ENCODE measurements around the gene FAF1. TPM values are rescaled to one million over a fixed set of nuclear protein-coding genes. Genes with fewer than 3 reads are reported as not detected.

The FAF1 gene
- total and polyA plus RNA-seq, 2 of the 8 experiments (the other 6 are each of a cell fraction or from before 2014, with no cell fraction given), result 10.8 to 65.9 TPM

DNA sequence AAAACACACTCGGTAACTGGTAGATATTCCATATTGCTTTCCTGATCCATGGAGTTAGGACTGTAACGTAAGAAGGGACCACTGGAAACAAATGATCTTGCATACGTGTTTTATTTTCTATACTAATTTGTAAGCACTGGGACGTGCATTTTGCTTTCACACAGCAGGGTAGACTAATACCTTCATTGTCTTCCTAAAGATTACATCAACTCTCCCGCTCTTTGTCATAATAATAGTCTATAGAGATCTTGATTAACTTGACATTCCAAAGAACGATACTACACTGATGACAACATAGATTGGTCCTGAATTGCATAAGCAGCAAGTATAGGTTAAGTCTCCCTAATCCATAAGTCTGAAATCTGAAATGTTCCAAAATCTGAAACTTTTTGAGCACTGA, 166.5 kb downstream of the FAF1 start:
- no peak overlapping the region for H2BK120ac ChIP-seq (replicated peaks; ENCODE audit: low read depth, low read length)
- H4K91ac ChIP-seq (replicated peaks; ENCODE audit: insufficient read length, low read length), result no peak overlapping the region
- no peak overlapping the region for H3K9ac ChIP-seq (replicated peaks in 1 of 4; ENCODE audit: extremely low read depth in 1 of 4, low read depth in 3 of 4, low read length in 3 of 4)
- H2BK15ac ChIP-seq (ENCODE audit: low read length), result no peak overlapping the region
- H2AFZ ChIP-seq (ENCODE audit: low read length), result no peak overlapping the region
- no peaks in the 10 kb centered on the region for H4K20me1 ChIP-seq (replicated peaks in 1 of 2; ENCODE audit: control insufficient read depth in 1 of 2, insufficient read depth in 2 of 2, low read length in 2 of 2)
- no peak overlapping the region for H2BK5ac ChIP-seq (ENCODE audit: low read depth, low read length)
- peak; percentile 19 for FAIRE-seq
- no peaks in the 10 kb centered on the region for H3K79me1 ChIP-seq (ENCODE audit: low read depth, low read length)
- H2BK12ac ChIP-seq (ENCODE audit: low read depth, low read length), result no peak overlapping the region
- no peak overlapping the region for H2AK5ac ChIP-seq (ENCODE audit: low read depth, low read length)
- no peaks in the 10 kb centered on the region for H3K27me3 ChIP-seq (replicated peaks in 1 of 4; ENCODE audit: control insufficient read depth in 3 of 4, extremely low read depth in 1 of 4, insufficient read depth in 3 of 4, low read length in 3 of 4)
- H3K27ac ChIP-seq (ENCODE audit: low read depth, low read length), result no peak overlapping the region
- POLR2A ChIA-PET (ENCODE audit: partially characterized antibody), result no interaction called here
- H4K8ac ChIP-seq (ENCODE audit: extremely low read depth, insufficient read depth, low read length), result no peak overlapping the region
- no peak overlapping the region for H3K4ac ChIP-seq (replicated peaks; ENCODE audit: insufficient read length, low read depth, low read length)
- H3K23ac ChIP-seq (ENCODE audit: insufficient read length), result no peak overlapping the region
- H3K4me1 ChIP-seq (replicated peaks in 1 of 4; ENCODE audit: control insufficient read depth in 3 of 4, insufficient read depth in 4 of 4, low read length in 3 of 4), result 0 out of 7 replicates have a peak, but pooled peaks cover 0 to 2% (median 0%) of the 10 kb centered on the region in 4 experiments
- no peaks in the 10 kb centered on the region for H3K36me3 ChIP-seq (ENCODE audit: control insufficient read depth in 2 of 4, insufficient read depth in 4 of 4, low read length in 3 of 4)
- H3K4me2 ChIP-seq (ENCODE audit: insufficient read depth in 1 of 2, low read depth in 2 of 2, low read length in 2 of 2), result no peak overlapping the region
- no peak for DNase-seq (ENCODE audit: low read depth in 1 of 2, low spot score in 2 of 2)
- TF ChIP-seq SP4 (IDR thresholded peaks at IDR 0.05; ENCODE audit: low read length) (no peak), EP300 (IDR thresholded peaks at IDR 0.05; ENCODE audit: borderline replicate concordance in 1 of 2, low read depth in 2 of 2, low read length in 2 of 2) (no peak), GTF2F1 (IDR thresholded peaks at IDR 0.05; ENCODE audit: borderline replicate concordance, low read depth, low read length) (no peak), SRF (IDR thresholded peaks at IDR 0.05; ENCODE audit: low read depth, low read length) (no peak), SUZ12 (IDR thresholded peaks at IDR 0.05; ENCODE audit: low read length) (no peak), NANOG (IDR thresholded peaks at IDR 0.05; ENCODE audit: insufficient read depth, low read depth, low read length, poor library complexity, severe bottlenecking) (no peak), SIN3A (conservative IDR thresholded peaks at IDR 0.05 in 1 of 2, IDR thresholded peaks at IDR 0.05 in 1 of 2; ENCODE audit: low read depth in 1 of 2, low read length in 2 of 2) (no peak), POLR2A (IDR thresholded peaks at IDR 0.05; ENCODE audit: control extremely low read depth in 1 of 2, low read depth in 2 of 2, low read length in 2 of 2) (no peak), NRF1 (IDR thresholded peaks at IDR 0.05; ENCODE audit: low read depth, low read length) (no peak), SIX5 (IDR thresholded peaks at IDR 0.05; ENCODE audit: low read depth, low read length) (no peak), GABPA (IDR thresholded peaks at IDR 0.05; ENCODE audit: borderline replicate concordance, insufficient read depth, low read length) (no peak)
- TF ChIP-seq, protein P1, sequence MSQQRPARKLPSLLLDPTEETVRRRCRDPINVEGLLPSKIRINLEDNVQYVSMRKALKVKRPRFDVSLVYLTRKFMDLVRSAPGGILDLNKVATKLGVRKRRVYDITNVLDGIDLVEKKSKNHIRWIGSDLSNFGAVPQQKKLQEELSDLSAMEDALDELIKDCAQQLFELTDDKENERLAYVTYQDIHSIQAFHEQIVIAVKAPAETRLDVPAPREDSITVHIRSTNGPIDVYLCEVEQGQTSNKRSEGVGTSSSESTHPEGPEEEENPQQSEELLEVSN (IDR thresholded peaks at IDR 0.05), result no peak
- H3K14ac ChIP-seq (ENCODE audit: insufficient read length), result no peak overlapping the region
- no peak overlapping the region for H2BK20ac ChIP-seq (ENCODE audit: low read length)
- H3K23me2 ChIP-seq (ENCODE audit: low read depth, low read length), result no peaks in the 10 kb centered on the region
- no peaks in the 10 kb centered on the region for H3K79me2 ChIP-seq (ENCODE audit: control insufficient read depth in 1 of 2, insufficient read depth in 2 of 2, low read length in 2 of 2)
- 68% methylated on average over 6 of the region's 6 CpGs; no CpG with 5 or more reads in 1 of the 2 experiments for WGBS, 2 experiments (ENCODE audit: extremely low coverage in 1 of 2, insufficient coverage in 1 of 2, insufficient read length in 1 of 2, insufficient replicate concordance in 2 of 2, low coverage in 1 of 2, low lambda C conversion rate in 2 of 2, missing lambda C conversion rate in 1 of 2)
- H3K56ac ChIP-seq (replicated peaks; ENCODE audit: insufficient read length, low read depth, low read length), result no peak overlapping the region
- H3K18ac ChIP-seq (ENCODE audit: extremely low read depth, low read length), result no peak overlapping the region
- H3K4me3 ChIP-seq (ENCODE audit: extremely low read depth in 1 of 4, insufficient read depth in 2 of 4, low read depth in 3 of 4, low read length in 4 of 4), result no peak overlapping the region
- H3K9me3 ChIP-seq (ENCODE audit: insufficient read depth in 2 of 2, low read depth in 1 of 2, low read length in 1 of 2), result no peaks in the 10 kb centered on the region
- CTCF ChIA-PET (ENCODE audit: partially characterized antibody), result interaction anchor here (1.0 kb wide), 1 partner anchor 18 kb away, joined by 3 read pairs; no protein-coding TSS in a partner anchor
- H4K5ac ChIP-seq (ENCODE audit: insufficient read length, low read depth, low read length), result no peak overlapping the region

All from H1 (cell line).